Islet of Langerhans (tissue), 1 donor: Measurements from ENCODE around the gene KCNK7.
"Not testable (repeated sequence)": the region's sequence is repeated elsewhere in the genome, so short reads cannot be mapped to it uniquely, and the experiment has no call there.

Source experiments
- FAIRE-seq: peaks from one replicate; lab custom pipeline; 2011; peaks lifted over from hg19 to GRCh38; lab: Jason Lieb, UNC

The KCNK7 gene

GRCh38 chr11:65595543-65596281 lies at the start of gene KCNK7:
Gene KCNK7, minus strand, starts transcription at chr11:65595800. Its CDS starts 28 bp downstream, at chr11:65595772.
- FAIRE-seq, result no peak

DNA sequence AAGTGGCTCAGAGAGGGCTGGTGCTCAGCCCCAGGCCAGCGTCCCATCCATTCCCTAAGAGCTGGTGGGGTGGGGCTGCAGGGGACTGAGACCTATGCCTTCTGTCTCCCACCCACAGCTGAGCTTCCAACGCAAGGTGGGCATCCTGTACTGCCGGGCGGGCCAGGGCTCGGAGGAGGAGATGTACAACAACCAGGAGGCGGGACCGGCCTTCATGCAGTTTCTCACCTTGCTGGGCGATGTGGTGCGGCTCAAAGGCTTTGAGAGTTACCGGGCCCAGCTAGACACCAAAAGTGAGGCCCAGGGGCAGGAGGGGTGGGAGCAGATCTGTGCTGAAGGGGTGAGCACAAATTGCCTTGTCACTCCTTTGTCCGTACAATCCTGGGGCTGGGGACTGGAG lies 49.2 kb upstream of the KCNK7 start:
- FAIRE-seq, result no peak

- FAIRE-seq, result no peak
Observed at GRCh38 chr11:65643971-65644370, 48.4 kb upstream of the KCNK7 start.

DNA sequence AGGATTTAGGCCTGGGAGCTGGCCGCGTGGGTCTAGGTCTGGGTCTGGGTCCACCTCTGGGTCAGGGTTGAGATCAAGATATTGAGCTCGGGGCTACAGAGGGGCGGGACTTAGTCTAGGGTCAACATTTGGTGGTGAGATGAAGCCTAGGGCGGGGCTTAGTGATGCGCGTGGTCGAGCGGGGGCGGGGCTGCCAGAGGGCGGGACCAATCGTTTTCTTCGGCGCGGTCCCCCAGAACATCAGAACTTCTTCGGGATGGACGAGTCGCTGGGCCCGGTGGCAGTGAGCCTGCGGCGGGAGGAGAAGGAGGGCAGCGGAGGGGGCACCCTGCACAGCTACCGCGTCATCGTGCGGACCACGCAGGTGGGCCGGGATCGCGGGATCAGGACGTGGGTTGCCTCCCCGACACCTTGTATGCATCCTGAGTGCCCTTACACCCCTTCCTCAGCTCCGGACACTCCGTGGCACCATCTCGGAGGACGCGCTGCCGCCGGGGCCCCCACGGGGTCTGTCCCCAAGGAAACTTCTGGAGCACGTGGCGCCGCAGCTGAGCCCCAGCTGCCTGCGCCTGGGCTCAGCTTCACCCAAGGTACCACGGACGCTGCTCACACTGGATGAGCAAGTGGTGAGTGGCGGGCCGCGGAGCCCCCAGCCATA lies 46.5 kb upstream of the KCNK7 start:
- no peak for FAIRE-seq

DNA sequence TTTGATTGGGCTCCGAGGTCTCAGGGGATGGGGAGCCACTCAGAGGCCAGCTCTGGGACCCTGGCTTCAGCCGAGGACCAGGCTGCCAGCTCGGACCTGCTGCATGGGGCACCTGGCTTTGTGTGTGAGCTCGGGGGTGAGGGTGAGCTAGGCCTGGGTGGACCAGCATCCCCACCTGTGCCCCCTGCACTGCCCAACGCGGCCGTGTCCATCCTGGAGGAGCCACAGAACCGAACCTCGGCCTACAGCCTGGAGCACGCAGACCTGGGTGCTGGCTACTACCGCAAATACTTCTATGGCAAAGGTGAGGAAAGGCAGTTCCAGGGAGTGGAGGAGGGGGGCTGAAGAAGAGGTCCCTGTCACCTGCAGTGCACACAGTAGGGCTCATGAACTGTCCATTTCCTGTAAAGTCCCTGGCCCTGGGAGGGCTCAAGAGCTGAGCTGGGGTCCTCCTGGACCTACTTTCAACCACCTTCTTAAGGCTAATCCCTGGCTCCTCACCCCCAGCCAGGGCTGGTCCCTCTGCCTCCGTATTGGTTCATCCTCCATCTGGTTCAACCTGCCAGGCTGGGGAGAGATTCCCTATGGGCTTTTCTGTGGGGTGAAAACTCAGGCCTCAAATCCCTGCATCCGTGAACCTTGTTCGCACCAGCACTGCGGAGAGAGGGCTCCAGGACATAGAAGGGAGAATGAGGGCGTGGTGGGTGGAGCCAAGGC lies 45.9 kb upstream of the KCNK7 start:
- no peak for FAIRE-seq

GRCh38 chr11:65640483-65641296 lies 45.1 kb upstream of the KCNK7 start:
- FAIRE-seq, result no peak

DNA sequence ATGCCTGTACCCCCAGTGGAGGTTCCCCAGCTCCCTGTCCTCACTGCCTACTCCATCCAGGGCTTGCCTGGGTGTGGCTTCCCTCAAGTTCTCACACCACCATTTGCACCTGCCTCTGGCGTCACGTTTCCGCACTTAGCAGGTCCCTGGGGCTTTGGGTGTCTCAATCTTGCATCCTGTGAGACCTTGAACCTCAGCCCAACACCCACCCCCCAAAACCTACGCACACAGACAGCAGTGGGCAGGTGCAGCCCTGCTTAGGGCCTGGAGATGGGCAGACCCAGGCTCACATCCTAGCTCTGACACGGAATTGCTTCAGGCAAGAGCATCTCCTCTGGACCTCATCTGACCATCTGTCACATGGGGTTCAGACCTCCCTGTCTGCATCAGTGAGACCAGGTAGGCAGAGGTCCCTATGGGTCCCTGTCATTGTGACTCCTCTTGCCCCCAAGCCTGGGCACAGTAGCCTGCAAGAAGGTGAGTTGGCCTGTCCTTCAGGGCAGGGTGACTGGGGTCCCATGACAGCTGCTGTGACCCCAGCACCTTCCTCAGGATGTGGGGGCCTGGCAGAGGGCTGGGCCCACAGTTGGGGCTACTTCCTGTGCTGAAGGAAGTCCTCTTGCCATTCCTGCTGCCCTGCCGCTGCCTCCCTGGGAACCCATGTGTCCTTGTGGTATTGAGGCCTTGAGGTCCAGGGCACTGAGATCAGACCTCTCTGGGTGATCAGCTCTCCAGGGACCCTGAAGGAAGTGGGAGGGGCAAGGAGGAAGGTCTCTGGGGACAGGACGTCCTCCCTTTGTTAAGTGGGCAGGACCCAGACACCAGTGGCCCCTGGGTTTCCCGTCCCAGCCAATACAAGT lies 44.3 kb upstream of the KCNK7 start:
- no peak for FAIRE-seq

DNA sequence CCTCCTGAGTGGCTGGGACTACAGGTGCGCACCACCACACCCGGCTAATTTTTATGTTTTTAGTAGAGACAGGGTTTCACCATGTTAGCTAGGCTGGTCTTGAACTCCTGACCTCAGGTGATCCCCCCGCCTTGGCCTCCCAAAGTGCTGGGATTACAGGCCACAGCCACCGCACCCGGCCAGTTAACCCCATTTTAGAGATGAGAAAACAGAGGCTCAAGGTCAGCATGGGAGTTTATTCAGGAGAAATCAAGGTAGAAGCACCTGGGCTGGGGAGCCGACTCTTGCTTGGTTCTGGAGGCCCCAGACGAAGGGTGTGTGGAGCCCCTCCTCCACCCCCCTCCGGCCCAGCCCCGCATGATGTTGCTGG lies 43.6 kb upstream of the KCNK7 start:
- not testable (repeated sequence) for FAIRE-seq

DNA sequence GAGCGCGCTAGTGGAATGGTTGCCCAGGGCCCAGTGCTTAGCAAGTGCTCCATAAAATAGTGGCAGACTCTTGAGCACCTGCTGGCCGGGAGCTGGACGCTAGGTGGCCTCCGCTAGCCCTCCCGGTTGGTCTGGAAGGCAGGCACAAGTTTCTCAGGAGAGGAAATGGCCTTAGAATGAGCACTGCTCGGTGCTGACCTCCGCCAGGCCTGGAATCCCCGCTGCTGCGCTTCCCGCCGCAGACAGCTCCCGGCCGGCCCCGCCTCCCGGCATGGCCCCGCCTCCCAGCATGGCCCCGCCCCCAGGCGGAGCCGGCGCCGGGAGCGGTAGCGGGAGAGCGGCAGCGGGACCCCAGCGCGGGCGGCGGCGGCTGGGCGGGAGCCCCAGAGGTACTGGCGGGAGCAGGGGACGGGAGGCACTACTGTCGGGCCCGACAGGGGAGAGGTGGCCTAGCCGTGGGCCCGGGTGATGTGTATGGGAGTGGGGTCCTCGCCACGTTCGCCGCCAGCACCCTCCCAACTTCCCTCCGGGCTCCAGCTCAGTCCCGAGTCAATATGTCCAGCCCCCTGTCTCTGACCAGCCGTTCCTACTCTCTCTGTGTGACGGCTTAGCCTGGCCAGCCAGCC lies 42.3 kb upstream of the KCNK7 start, which contains the start of gene SIPA1:
Gene SIPA1, plus strand, starts transcription at position 308 of the 626 bp plus-strand sequence. CDS start 2,821 bp downstream, outside the sequence.
- no peak for FAIRE-seq

DNA sequence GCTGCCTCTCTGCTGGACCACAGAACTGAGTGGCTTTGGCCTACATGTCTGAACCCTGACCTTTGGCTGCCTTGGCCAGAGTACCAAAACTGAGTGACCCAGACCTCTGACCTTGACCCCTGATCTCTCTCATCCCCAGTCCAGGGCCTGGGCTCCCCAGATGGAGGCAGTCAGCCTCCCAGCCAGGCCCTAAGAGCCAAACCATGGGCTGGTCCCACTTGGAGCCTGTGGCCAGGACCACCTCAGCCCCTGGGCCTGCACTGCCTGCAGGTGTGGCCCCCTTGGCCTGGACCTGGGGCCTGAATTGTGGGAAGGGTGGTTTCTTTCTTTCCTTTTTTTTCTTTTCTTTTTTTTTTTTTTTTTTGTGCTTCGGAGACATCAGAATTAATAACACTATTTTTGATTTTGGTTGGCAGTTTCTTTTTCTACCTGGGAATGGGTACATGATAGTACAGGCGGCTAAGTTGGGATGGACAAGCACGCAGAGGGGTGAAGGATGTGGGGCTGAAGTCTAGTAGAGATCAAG lies 41.5 kb upstream of the KCNK7 start:
- FAIRE-seq, result no peak

- no peak for FAIRE-seq
Observed at GRCh38 chr11:65636108-65637031, 40.8 kb upstream of the KCNK7 start.

GRCh38 chr11:65634905-65635731 lies 39.5 kb upstream of the KCNK7 start:
- no peak for FAIRE-seq

- FAIRE-seq, result no peak
Observed at GRCh38 chr11:65634440-65634839, 38.8 kb upstream of the KCNK7 start.

- no peak for FAIRE-seq
Observed at GRCh38 chr11:65634109-65634436, 38.5 kb upstream of the KCNK7 start.

DNA sequence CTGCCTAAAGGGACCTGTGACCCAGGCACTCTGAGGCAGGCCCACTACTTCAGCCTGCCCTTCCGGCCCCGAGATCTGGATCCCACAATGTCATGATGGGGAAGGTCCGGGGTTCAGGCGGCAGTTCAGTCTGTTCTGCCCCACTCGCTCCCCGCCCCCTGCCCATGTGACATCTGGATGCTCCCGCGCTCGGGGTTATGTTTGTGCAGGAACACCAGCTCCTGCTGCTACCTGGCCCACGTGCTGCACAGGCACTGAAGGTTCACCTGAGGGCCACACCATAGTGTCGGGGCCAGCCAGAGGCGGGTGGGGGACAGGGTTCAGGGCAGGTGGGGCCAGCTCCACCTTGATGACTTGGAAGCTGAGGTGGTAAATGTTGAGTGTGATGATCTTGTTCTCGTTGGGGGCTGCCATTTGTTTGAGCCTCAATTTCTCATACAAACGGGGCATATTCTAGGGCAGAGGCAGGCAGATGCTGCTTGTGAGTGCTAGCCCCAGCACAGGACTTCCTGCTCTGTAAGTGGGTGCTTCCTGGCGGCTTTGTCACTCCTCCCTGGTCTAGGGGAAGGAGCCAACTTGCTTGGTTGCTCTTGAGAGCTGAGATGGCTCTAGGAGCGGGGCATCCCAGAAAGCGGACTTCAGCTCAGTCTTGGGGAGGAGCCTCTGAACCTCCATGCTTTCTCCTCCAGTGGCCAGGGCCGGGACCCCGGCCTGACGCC lies 37.9 kb upstream of the KCNK7 start:
- FAIRE-seq, result no peak

GRCh38 chr11:65630215-65630614 lies 34.6 kb upstream of the KCNK7 start:
- FAIRE-seq, result no peak

DNA sequence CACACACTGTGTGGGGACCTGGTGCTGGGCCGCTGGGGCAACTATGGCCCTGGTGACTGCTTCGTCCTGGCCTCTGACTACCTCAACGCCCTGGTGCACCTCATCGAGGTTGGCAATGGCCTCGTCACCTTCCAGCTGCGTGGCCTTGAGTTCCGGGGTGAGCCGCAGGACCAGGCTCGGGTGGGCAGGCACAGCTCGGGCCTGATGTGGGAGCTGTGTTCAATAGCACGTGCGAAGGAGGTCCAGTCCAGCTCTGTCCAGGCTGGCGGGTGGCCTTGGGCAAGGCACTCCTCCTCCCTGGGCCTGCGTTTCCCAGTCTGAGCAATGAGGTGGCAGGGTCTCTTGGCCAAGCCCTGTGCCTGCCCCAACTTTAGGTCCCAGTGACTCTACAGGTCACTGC lies 34.0 kb upstream of the KCNK7 start:
- no peak for FAIRE-seq

DNA sequence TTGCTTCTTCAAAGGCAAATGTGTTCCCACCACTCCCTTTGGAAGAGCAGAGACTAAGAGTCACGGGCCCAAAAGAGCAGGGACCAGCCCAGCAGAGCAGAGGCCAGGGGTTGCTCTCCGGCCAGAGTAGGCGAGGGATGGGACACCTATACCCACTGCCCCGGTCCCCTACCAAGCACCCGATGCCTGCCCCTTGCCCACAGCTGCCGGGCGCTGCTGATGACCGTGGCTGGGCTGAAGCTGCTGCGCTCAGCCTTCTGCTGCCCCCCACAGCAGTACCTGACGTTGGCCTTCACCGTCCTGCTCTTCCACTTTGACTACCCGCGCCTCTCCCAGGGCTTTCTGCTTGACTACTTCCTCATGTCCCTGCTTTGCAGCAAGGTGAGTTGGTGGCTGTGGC lies 31.6 kb upstream of the KCNK7 start:
- no peak for FAIRE-seq
